Trophoblast cell (in vitro differentiated cells and primary cell): Measurements from ENCODE around the gene PPBP.

Source experiments
- DNase-seq, 2 donors: peaks; one replicate each; pipeline ENCODE4 v3.0.0-alpha.2; 2016
- H2AFZ ChIP-seq: 2 replicates; pipeline ENCODE4 v1.6.1; 2013; ENCODE audit warnings: low read length, moderate library complexity, mild to moderate bottlenecking; ENCODE audit not compliant: insufficient read depth, poor library complexity
- H2AK5ac ChIP-seq: 2 replicates; pipeline ENCODE4 v1.6.1; 2013; ENCODE audit warnings: mild to moderate bottlenecking, low read length
- H2BK120ac ChIP-seq: 2 replicates; pipeline ENCODE4 v1.6.1; 2013; ENCODE audit warnings: low read length, mild to moderate bottlenecking, moderate library complexity; ENCODE audit not compliant: insufficient read depth, poor library complexity
- H2BK12ac ChIP-seq: 2 replicates; pipeline ENCODE4 v1.6.1; 2013; ENCODE audit warnings: mild to moderate bottlenecking, low read length, moderate library complexity
- H2BK5ac ChIP-seq: 2 replicates; pipeline ENCODE4 v1.6.1; 2013; ENCODE audit warnings: low read length, low read depth, moderate library complexity, mild to moderate bottlenecking; ENCODE audit not compliant: poor library complexity
- H3K14ac ChIP-seq: 2 replicates; pipeline ENCODE4 v1.6.1; 2013; ENCODE audit warnings: mild to moderate bottlenecking, low read length
- H3K18ac ChIP-seq: 2 replicates; pipeline ENCODE4 v1.6.1; 2013; ENCODE audit warnings: mild to moderate bottlenecking, low read length
- H3K23ac ChIP-seq: 2 replicates; pipeline ENCODE4 v1.6.1; 2013; ENCODE audit warnings: low read length
- H3K27ac ChIP-seq: 2 replicates; pipeline ENCODE4 v1.5.1; 2013; ENCODE audit warnings: low read depth, mild to moderate bottlenecking, inconsistent platforms, low read length, moderate library complexity
- H3K27me3 ChIP-seq: 2 replicates; pipeline ENCODE4 v1.6.1; 2013; ENCODE audit warnings: inconsistent platforms, mild to moderate bottlenecking, low read length, moderate library complexity; ENCODE audit not compliant: insufficient read depth
- H3K36me3 ChIP-seq, 2 experiments: 1 replicate in 1 of 2; 2 replicates in 1 of 2; pipeline ENCODE4 v1.6.1; 2013; ENCODE audit warnings: low read length in 2 of 2, mild to moderate bottlenecking in 2 of 2, moderate library complexity in 1 of 2; ENCODE audit not compliant: insufficient read depth in 2 of 2, control insufficient read depth in 1 of 2
- H3K4ac ChIP-seq: 2 replicates; pipeline ENCODE4 v1.6.1; 2013; ENCODE audit warnings: low read depth, mild to moderate bottlenecking, low read length, moderate library complexity
- H3K4me1 ChIP-seq, 2 experiments: 1 replicate in 1 of 2; 2 replicates in 1 of 2; pipeline ENCODE4 v1.6.1; 2013; ENCODE audit warnings: low read length in 2 of 2, mild to moderate bottlenecking in 2 of 2, moderate library complexity in 1 of 2; ENCODE audit not compliant: insufficient read depth in 2 of 2, control insufficient read depth in 1 of 2
- H3K4me2 ChIP-seq: 2 replicates; pipeline ENCODE4 v1.6.1; 2013; ENCODE audit warnings: inconsistent platforms, mild to moderate bottlenecking, low read length, moderate library complexity
- H3K4me3 ChIP-seq: 2 replicates; pipeline ENCODE4 v1.5.1; 2013; ENCODE audit warnings: mild to moderate bottlenecking, low read depth, low read length, inconsistent platforms
- H3K79me1 ChIP-seq: one replicate; pipeline ENCODE4 v1.6.1; 2013; ENCODE audit warnings: low read length
- H3K79me2 ChIP-seq: 2 replicates; pipeline ENCODE4 v1.6.1; 2013; ENCODE audit warnings: low read length, mild to moderate bottlenecking; ENCODE audit not compliant: control insufficient read depth, insufficient read depth, poor library complexity
- H3K9ac ChIP-seq: 2 replicates; pipeline ENCODE4 v1.6.1; 2013; ENCODE audit warnings: mild to moderate bottlenecking, low read length
- H3K9me3 ChIP-seq: 2 replicates; pipeline ENCODE4 v1.6.1; 2013; ENCODE audit warnings: low read depth, mild to moderate bottlenecking, control low read depth, inconsistent platforms, low read length; ENCODE audit not compliant: insufficient read depth
- H4K12ac ChIP-seq: 2 replicates; pipeline ENCODE4 v1.6.1; 2013; ENCODE audit warnings: low read depth, mild to moderate bottlenecking, low read length, moderate library complexity
- H4K8ac ChIP-seq: 2 replicates; pipeline ENCODE4 v1.6.1; 2013; ENCODE audit warnings: low read depth, mild to moderate bottlenecking, low read length, moderate library complexity
- H4K91ac ChIP-seq: one replicate; pipeline ENCODE4 v1.6.1; 2013; ENCODE audit warnings: low read depth, mild to moderate bottlenecking, low read length, moderate library complexity
- WGBS: extraction: QIAGEN DNeasy Blood & Tissue Kit; methylation state at CpG from one replicate; pipeline ENCODE4 v1.1.7; 2013; ENCODE audit warnings: missing lambda C conversion rate; ENCODE audit not compliant: insufficient read length, insufficient coverage; ENCODE audit errors: extremely low coverage; 5-methylcytosine and 5-hydroxymethylcytosine counted together

The PPBP gene

GRCh38 chr4:74014332-74014731 lies 26.3 kb upstream of the PPBP start:
- Histone ChIP-seq H2AFZ (no peak overlapping the region), H3K27me3 (no peaks in the 10 kb centered on the region), H3K79me1 (no peaks in the 10 kb centered on the region), H3K27ac (no peak overlapping the region), H3K4me3 (no peak overlapping the region), H2AK5ac (no peak overlapping the region), H3K4me1 (no peaks in the 10 kb centered on the region), H2BK12ac (no peak overlapping the region), H2BK5ac (no peak overlapping the region), H3K23ac (no peak overlapping the region), H3K18ac (no peak overlapping the region), H3K9ac (no peak overlapping the region), H3K4me2 (no peak overlapping the region), H4K12ac (no peak overlapping the region), H3K79me2 (no peaks in the 10 kb centered on the region), H3K36me3 (no peaks in the 10 kb centered on the region), H2BK120ac (no peak overlapping the region), H3K9me3 (no peaks in the 10 kb centered on the region), H3K4ac (no peak overlapping the region), H4K8ac (no peak overlapping the region), H4K91ac (no peak overlapping the region), H3K14ac (no peak overlapping the region)
- DNase-seq: no peak
- no CpG with 5 or more reads among the region's 1 CpG for WGBS

DNA sequence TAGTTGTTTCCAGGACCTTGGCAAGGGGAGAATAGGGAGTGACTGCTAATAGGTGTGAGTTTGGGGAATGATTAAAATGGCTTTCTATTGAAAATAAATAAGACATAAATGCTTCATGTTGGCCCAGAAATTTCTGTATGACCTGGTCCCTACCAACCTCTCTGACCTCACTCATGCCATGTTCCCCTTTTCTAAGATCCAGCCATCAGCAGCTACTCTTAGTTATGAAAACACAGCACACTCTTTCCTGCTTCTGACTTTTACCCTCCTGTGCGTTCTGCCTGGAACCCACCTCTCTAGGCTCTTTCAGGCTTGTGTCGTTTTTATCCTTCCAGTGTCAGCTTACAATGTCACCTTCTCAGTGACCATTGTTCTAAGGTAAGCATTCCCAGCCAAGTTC lies 25.3 kb upstream of the PPBP start:
- Histone ChIP-seq H3K23ac (no peak overlapping the region), H3K9ac (no peak overlapping the region), H3K79me2 (no peaks in the 10 kb centered on the region), H2BK120ac (no peak overlapping the region), H2AFZ (no peak overlapping the region), H3K36me3 (no peaks in the 10 kb centered on the region), H3K4ac (no peak overlapping the region), H3K9me3 (no peaks in the 10 kb centered on the region), H4K91ac (no peak overlapping the region), H3K79me1 (no peaks in the 10 kb centered on the region), H2AK5ac (no peak overlapping the region), H3K27me3 (no peaks in the 10 kb centered on the region), H3K14ac (no peak overlapping the region), H2BK5ac (no peak overlapping the region), H2BK12ac (no peak overlapping the region), H3K18ac (no peak overlapping the region), H4K12ac (no peak overlapping the region), H4K8ac (no peak overlapping the region), H3K4me3 (no peak overlapping the region), H3K4me2 (no peak overlapping the region), H3K27ac (no peak overlapping the region), H3K4me1 (no peaks in the 10 kb centered on the region)
- no CpG with 5 or more reads among the region's 2 CpGs for WGBS
- no peak for DNase-seq

GRCh38 chr4:74012130-74012529 lies 24.1 kb upstream of the PPBP start:
- H3K36me3 ChIP-seq: no peaks in the 10 kb centered on the region
- H3K23ac ChIP-seq: no peak overlapping the region
- H2BK120ac ChIP-seq: no peak overlapping the region
- H4K12ac ChIP-seq: no peak overlapping the region
- no peak overlapping the region for H3K4me3 ChIP-seq
- no peak overlapping the region for H4K91ac ChIP-seq
- no peaks in the 10 kb centered on the region for H3K4me1 ChIP-seq
- no peak overlapping the region for H2BK12ac ChIP-seq
- H3K27ac ChIP-seq: no peak overlapping the region
- no peak overlapping the region for H3K4ac ChIP-seq
- H2BK5ac ChIP-seq: no peak overlapping the region
- no peaks in the 10 kb centered on the region for H3K9me3 ChIP-seq
- no peak overlapping the region for H4K8ac ChIP-seq
- no peaks in the 10 kb centered on the region for H3K27me3 ChIP-seq
- no peak overlapping the region for H3K4me2 ChIP-seq
- H3K9ac ChIP-seq: no peak overlapping the region
- no peak overlapping the region for H3K18ac ChIP-seq
- WGBS: no CpG with 5 or more reads among the region's 4 CpGs
- H3K79me1 ChIP-seq: no peaks in the 10 kb centered on the region
- H2AK5ac ChIP-seq: no peak overlapping the region
- no peak overlapping the region for H3K14ac ChIP-seq
- H2AFZ ChIP-seq: no peak overlapping the region
- no peaks in the 10 kb centered on the region for H3K79me2 ChIP-seq
- DNase-seq: no peak

DNA sequence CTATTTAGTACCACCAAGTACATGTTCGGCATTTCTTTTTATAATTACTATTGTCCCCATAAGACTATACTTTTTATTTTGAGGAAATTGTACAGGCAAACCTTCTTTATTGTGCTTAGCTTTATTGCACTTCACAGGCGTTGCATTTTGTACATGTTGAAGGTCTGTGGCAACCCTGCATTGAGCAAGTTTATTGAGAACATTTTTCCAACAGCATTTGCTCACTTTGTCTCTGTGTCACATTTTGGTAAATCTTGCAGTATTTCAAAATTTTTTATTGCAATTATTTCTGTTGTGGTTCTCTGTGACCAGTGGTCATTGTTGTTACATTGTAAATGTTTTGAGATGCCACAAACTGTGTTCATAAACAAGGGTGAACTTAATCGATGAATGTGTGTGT lies 21.3 kb upstream of the PPBP start:
- no peaks in the 10 kb centered on the region for H3K79me1 ChIP-seq
- no peak overlapping the region for H3K4me2 ChIP-seq
- no peaks in the 10 kb centered on the region for H3K27me3 ChIP-seq
- no peak overlapping the region for H4K8ac ChIP-seq
- no peaks in the 10 kb centered on the region for H3K79me2 ChIP-seq
- H3K36me3 ChIP-seq: no peaks in the 10 kb centered on the region
- WGBS: no CpG with 5 or more reads among the region's 3 CpGs
- H2BK120ac ChIP-seq: no peak overlapping the region
- H3K4me3 ChIP-seq: no peak overlapping the region
- H2BK12ac ChIP-seq: no peak overlapping the region
- no peaks in the 10 kb centered on the region for H3K9me3 ChIP-seq
- H3K18ac ChIP-seq: no peak overlapping the region
- no peak overlapping the region for H2AK5ac ChIP-seq
- H3K23ac ChIP-seq: no peak overlapping the region
- DNase-seq: no peak
- no peak overlapping the region for H3K27ac ChIP-seq
- H2BK5ac ChIP-seq: no peak overlapping the region
- no peak overlapping the region for H4K12ac ChIP-seq
- no peak overlapping the region for H3K14ac ChIP-seq
- no peaks in the 10 kb centered on the region for H3K4me1 ChIP-seq
- no peak overlapping the region for H3K4ac ChIP-seq
- no peak overlapping the region for H2AFZ ChIP-seq
- no peak overlapping the region for H3K9ac ChIP-seq
- H4K91ac ChIP-seq: no peak overlapping the region
